ENCODE measurements around the gene ZNF407.
A peak's percentile ranks its signal among the peaks of the same experiment; 100 is the strongest.
"Not testable (repeated sequence)": the region's sequence is repeated elsewhere in the genome, so short reads cannot be mapped to it uniquely, and the experiment has no call there.

Gene ZNF407

DNA sequence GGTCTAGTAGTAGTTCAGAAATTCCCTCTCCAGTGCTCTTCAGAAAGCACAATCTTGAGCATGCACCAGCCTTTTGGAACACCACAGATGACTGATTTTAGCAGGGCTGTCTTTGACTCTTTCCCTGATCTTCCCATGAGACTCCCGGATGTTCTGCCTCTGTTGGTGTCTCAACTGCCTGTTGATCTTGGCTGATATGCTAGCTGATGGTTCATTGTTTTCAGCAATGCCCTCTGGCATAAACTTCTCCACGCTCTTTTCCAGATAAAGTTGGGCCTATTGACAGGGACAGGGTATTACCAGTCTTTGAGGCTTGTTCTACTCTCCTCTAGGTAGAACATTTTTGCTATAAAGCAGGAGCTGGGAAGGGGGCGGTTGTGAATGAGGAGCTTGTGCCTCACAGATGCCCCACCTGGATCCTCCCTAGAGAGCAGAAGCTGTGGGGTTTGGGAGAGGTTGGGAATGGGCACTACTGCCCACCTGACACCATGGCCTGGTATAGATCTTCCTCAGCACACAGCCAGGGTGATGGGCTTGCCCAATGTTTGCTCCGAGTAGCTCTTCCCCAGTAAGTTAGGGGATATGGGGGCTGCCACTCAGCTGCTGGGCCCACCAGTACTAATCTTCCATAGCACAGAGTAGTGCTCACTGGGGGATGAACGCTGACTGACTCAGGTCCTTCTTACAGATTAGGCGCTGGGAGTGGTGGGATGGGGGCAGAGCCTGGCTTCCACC is 500.0 kb downstream of the ZNF407 start:
- Histone ChIP-seq H3K36me3 (ENCODE audit: control insufficient read depth, insufficient read depth, low read length) (no peaks in the 10 kb centered on the region), H3K27me3 (ENCODE audit: insufficient read depth, low read length, poor library complexity) (no peaks in the 10 kb centered on the region), H4K5ac (ENCODE audit: low read length) (no peak overlapping the region), H3K4me2 (ENCODE audit: low read length) (no peak overlapping the region), H2BK15ac (replicated peaks; ENCODE audit: low read depth) (no peak overlapping the region), H3K79me2 (ENCODE audit: control insufficient read depth, insufficient read depth, low read length) (no peaks in the 10 kb centered on the region), H2BK120ac (ENCODE audit: low read depth, low read length) (no peak overlapping the region), H3K4me3 (ENCODE audit: low read length) (no peak overlapping the region), H3K27ac (ENCODE audit: low read depth, low read length) (no peak overlapping the region), H3K79me1 (ENCODE audit: low read length) (no peaks in the 10 kb centered on the region), H2AK5ac (ENCODE audit: low read length) (no peak overlapping the region), H3K4me1 (ENCODE audit: control insufficient read depth, low read depth, low read length) (no peaks in the 10 kb centered on the region), H3K4ac (ENCODE audit: low read depth, low read length) (no peak overlapping the region), H3K56ac (ENCODE audit: low read length) (no peak overlapping the region), H3K23ac (ENCODE audit: low read length) (no peak overlapping the region), H3K9ac (ENCODE audit: low read length) (no peak overlapping the region), H3K18ac (ENCODE audit: low read length) (no peak overlapping the region), H2BK5ac (ENCODE audit: low read length) (no peak overlapping the region), H4K8ac (ENCODE audit: low read depth, low read length) (no peak overlapping the region)
- peak; percentile 4 for DNase-seq
- WGBS (ENCODE audit: extremely low coverage, insufficient coverage, low lambda C conversion rate): no CpG with 5 or more reads among the region's 6 CpGs

DNA sequence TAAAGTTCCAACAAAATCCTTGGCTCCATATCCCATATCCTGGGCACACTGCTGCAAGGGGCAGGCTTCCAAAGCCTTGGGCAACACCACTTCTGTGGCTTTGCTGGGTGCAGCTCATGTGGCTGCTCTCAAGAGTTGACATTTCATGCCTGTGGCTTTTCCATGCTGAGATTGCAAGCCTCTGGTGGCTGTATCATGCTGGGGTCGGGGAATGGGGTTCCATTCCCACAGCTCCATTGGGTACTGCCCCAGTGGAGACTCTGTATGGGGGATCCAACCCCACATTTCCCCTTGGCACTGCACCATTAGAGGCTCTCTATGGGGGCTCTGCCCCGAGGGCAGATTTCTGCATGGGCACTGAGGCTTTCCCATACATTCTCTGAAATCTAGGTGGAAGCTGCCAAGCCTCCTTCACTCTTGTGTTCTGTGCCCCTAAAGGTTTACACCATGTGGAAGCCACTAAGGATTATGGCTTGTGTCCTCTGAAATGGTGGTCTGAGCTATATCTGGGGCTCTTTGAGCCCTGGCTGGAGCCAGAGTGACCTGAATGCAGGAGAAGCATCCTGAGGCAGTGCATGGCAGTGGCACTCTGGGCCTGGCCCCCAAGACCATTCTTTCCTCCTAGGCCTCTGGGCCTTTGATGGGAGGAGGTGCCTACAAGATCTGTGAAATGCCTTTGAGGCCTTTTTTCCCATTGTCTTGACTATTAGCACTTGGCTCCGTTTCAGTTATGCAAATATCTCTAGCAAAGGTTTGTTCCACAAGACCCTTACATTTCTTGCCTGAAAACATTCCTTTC is 503.4 kb downstream of the ZNF407 start:
- H3K27me3 ChIP-seq (ENCODE audit: insufficient read depth, low read length, poor library complexity): no peaks in the 10 kb centered on the region
- H3K23ac ChIP-seq (ENCODE audit: low read length): no peak overlapping the region
- no peak overlapping the region for H3K18ac ChIP-seq (ENCODE audit: low read length)
- no peak overlapping the region for H3K56ac ChIP-seq (ENCODE audit: low read length)
- no peaks in the 10 kb centered on the region for H3K79me2 ChIP-seq (ENCODE audit: control insufficient read depth, insufficient read depth, low read length)
- H3K9ac ChIP-seq (ENCODE audit: low read length): no peak overlapping the region
- no peak overlapping the region for H2BK5ac ChIP-seq (ENCODE audit: low read length)
- no peaks in the 10 kb centered on the region for H3K79me1 ChIP-seq (ENCODE audit: low read length)
- no peak overlapping the region for H3K27ac ChIP-seq (ENCODE audit: low read depth, low read length)
- H2AK5ac ChIP-seq (ENCODE audit: low read length): no peak overlapping the region
- no peak overlapping the region for H2BK120ac ChIP-seq (ENCODE audit: low read depth, low read length)
- no peaks in the 10 kb centered on the region for H3K4me1 ChIP-seq (ENCODE audit: control insufficient read depth, low read depth, low read length)
- no peak overlapping the region for H3K4me2 ChIP-seq (ENCODE audit: low read length)
- H3K36me3 ChIP-seq (ENCODE audit: control insufficient read depth, insufficient read depth, low read length): no peaks in the 10 kb centered on the region
- no peak overlapping the region for H3K4me3 ChIP-seq (ENCODE audit: low read length)
- H4K5ac ChIP-seq (ENCODE audit: low read length): no peak overlapping the region
- no peak overlapping the region for H4K8ac ChIP-seq (ENCODE audit: low read depth, low read length)
- DNase-seq: no peak
- no peak overlapping the region for H3K4ac ChIP-seq (ENCODE audit: low read depth, low read length)
- WGBS (ENCODE audit: extremely low coverage, insufficient coverage, low lambda C conversion rate): no CpG with 5 or more reads among the region's 3 CpGs
- no peak overlapping the region for H2BK15ac ChIP-seq (replicated peaks; ENCODE audit: low read depth)

DNA sequence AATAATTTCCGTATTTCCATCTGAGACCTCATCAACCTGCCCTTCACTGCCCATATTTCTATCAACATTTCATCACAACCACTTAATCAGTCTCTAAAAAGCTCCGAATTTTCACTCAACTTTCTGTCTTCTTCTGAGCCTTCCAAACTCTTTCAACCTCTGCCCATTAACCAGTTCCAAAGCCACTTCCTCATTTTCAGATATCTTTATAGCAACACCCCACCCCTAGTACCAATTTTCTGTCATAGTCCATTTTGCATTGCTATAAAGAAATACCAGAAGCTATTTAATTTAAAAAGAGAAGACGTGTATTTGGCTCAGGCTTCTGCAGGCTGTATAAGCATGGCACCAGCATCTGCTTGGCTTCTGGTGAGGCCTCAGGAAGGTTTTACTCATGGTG is 504.2 kb downstream of the ZNF407 start:
- H3K56ac ChIP-seq (ENCODE audit: low read length): no peak overlapping the region
- H2BK5ac ChIP-seq (ENCODE audit: low read length): no peak overlapping the region
- no peak overlapping the region for H3K27ac ChIP-seq (ENCODE audit: low read depth, low read length)
- no peak overlapping the region for H3K4ac ChIP-seq (ENCODE audit: low read depth, low read length)
- H2BK15ac ChIP-seq (replicated peaks; ENCODE audit: low read depth): no peak overlapping the region
- H3K36me3 ChIP-seq (ENCODE audit: control insufficient read depth, insufficient read depth, low read length): no peaks in the 10 kb centered on the region
- H3K79me2 ChIP-seq (ENCODE audit: control insufficient read depth, insufficient read depth, low read length): no peaks in the 10 kb centered on the region
- no peak overlapping the region for H4K8ac ChIP-seq (ENCODE audit: low read depth, low read length)
- H3K9ac ChIP-seq (ENCODE audit: low read length): no peak overlapping the region
- DNase-seq: no peak
- 100% methylated on average over 1 of the region's 3 CpGs for WGBS (ENCODE audit: extremely low coverage, insufficient coverage, low lambda C conversion rate)
- H2BK120ac ChIP-seq (ENCODE audit: low read depth, low read length): no peak overlapping the region
- no peak overlapping the region for H3K4me3 ChIP-seq (ENCODE audit: low read length)
- no peak overlapping the region for H4K5ac ChIP-seq (ENCODE audit: low read length)
- H2AK5ac ChIP-seq (ENCODE audit: low read length): no peak overlapping the region
- H3K18ac ChIP-seq (ENCODE audit: low read length): no peak overlapping the region
- no peak overlapping the region for H3K23ac ChIP-seq (ENCODE audit: low read length)
- H3K79me1 ChIP-seq (ENCODE audit: low read length): no peaks in the 10 kb centered on the region
- H3K4me2 ChIP-seq (ENCODE audit: low read length): no peak overlapping the region
- H3K27me3 ChIP-seq (ENCODE audit: insufficient read depth, low read length, poor library complexity): no peaks in the 10 kb centered on the region
- no peaks in the 10 kb centered on the region for H3K4me1 ChIP-seq (ENCODE audit: control insufficient read depth, low read depth, low read length)

DNA sequence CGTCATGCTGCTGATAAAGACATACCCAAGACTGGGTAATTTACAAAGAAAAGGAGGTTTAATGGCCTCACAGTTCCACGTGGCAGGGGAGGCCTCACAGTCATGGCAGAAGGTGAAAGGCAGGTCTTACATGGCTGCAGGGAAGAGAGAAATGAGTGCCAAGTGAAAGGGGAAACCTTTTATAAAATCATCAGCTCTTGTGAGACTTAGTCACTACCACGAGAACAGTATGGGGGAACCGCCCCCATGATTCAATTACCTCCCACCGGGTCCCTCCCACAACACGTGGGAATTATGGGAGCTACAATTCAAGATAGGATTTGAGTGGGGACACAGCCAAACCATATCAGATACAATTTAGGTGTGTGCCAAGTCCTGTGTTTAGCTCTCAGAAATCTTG is 506.4 kb downstream of the ZNF407 start:
- not testable (repeated sequence) for H4K5ac ChIP-seq (ENCODE audit: low read length); H3K4me3 ChIP-seq (ENCODE audit: low read length); H3K36me3 ChIP-seq (ENCODE audit: control insufficient read depth, insufficient read depth, low read length); H3K18ac ChIP-seq (ENCODE audit: low read length); H3K4ac ChIP-seq (ENCODE audit: low read depth, low read length); H2BK5ac ChIP-seq (ENCODE audit: low read length); H2AK5ac ChIP-seq (ENCODE audit: low read length); H3K79me1 ChIP-seq (ENCODE audit: low read length); H3K4me2 ChIP-seq (ENCODE audit: low read length); H2BK120ac ChIP-seq (ENCODE audit: low read depth, low read length); H3K23ac ChIP-seq (ENCODE audit: low read length); H3K9ac ChIP-seq (ENCODE audit: low read length); DNase-seq; H4K8ac ChIP-seq (ENCODE audit: low read depth, low read length); H2BK15ac ChIP-seq (replicated peaks; ENCODE audit: low read depth); H3K79me2 ChIP-seq (ENCODE audit: control insufficient read depth, insufficient read depth, low read length); H3K27me3 ChIP-seq (ENCODE audit: insufficient read depth, low read length, poor library complexity); H3K27ac ChIP-seq (ENCODE audit: low read depth, low read length); H3K56ac ChIP-seq (ENCODE audit: low read length); H3K4me1 ChIP-seq (ENCODE audit: control insufficient read depth, low read depth, low read length)
- no CpG with 5 or more reads among the region's 6 CpGs for WGBS (ENCODE audit: extremely low coverage, insufficient coverage, low lambda C conversion rate)

DNA sequence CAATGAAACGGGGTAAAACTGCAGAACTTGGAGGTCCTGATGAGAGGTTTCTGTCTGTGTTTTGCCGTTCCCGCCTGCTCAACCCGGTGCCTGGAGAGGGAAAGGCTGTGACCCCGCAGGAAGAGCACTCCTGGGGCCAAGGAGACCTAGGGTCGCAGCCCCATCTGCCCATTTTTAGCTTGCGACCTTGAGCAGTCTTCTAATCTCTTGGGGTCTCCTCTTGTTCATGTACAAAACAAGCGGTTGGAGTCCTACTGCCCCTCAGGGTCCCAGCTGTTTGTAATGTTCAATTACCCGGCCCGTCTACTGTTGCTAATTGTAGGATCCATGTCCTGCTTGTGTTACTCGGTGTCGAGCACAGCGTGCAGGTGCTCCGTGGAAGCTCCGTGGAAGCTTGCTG is 506.8 kb downstream of the ZNF407 start:
- DNase-seq: no peak
- Histone ChIP-seq H2AK5ac (ENCODE audit: low read length) (no peak overlapping the region), H3K9ac (ENCODE audit: low read length) (no peak overlapping the region), H3K18ac (ENCODE audit: low read length) (no peak overlapping the region), H3K79me1 (ENCODE audit: low read length) (no peaks in the 10 kb centered on the region), H3K27me3 (ENCODE audit: insufficient read depth, low read length, poor library complexity) (no peaks in the 10 kb centered on the region), H2BK120ac (ENCODE audit: low read depth, low read length) (no peak overlapping the region), H3K4me1 (ENCODE audit: control insufficient read depth, low read depth, low read length) (no peaks in the 10 kb centered on the region), H2BK5ac (ENCODE audit: low read length) (no peak overlapping the region), H3K36me3 (ENCODE audit: control insufficient read depth, insufficient read depth, low read length) (no peaks in the 10 kb centered on the region), H3K4ac (ENCODE audit: low read depth, low read length) (no peak overlapping the region), H3K4me2 (ENCODE audit: low read length) (no peak overlapping the region), H2BK15ac (replicated peaks; ENCODE audit: low read depth) (no peak overlapping the region), H3K23ac (ENCODE audit: low read length) (no peak overlapping the region), H3K4me3 (ENCODE audit: low read length) (no peak overlapping the region), H3K56ac (ENCODE audit: low read length) (no peak overlapping the region), H3K27ac (ENCODE audit: low read depth, low read length) (no peak overlapping the region), H4K5ac (ENCODE audit: low read length) (no peak overlapping the region), H3K79me2 (ENCODE audit: control insufficient read depth, insufficient read depth, low read length) (no peaks in the 10 kb centered on the region), H4K8ac (ENCODE audit: low read depth, low read length) (no peak overlapping the region)
- no CpG with 5 or more reads among the region's 15 CpGs for WGBS (ENCODE audit: extremely low coverage, insufficient coverage, low lambda C conversion rate)
